ENCODE data around the gene FBXW11.

DNA sequence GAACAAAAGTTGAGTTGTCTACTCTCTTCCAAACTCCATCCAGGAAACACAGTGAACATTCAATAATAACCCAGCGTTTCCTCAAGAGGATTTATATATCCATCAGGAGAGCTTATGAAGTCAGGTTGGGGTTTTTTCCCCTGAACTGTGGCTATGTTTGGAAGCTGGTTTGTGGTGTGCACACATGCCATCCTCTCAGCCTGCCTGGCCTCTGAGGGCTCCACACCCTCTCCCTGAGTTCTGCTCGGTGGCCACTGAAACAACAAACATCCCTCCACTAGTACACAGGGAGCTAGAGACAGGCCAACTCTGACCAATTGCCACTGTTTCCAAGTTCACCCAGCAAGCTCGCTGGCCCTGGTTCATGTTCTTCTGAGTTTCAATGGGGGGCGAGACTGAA lies 185.2 kb downstream of the FBXW11 start:
- TF ChIP-seq, protein P1, sequence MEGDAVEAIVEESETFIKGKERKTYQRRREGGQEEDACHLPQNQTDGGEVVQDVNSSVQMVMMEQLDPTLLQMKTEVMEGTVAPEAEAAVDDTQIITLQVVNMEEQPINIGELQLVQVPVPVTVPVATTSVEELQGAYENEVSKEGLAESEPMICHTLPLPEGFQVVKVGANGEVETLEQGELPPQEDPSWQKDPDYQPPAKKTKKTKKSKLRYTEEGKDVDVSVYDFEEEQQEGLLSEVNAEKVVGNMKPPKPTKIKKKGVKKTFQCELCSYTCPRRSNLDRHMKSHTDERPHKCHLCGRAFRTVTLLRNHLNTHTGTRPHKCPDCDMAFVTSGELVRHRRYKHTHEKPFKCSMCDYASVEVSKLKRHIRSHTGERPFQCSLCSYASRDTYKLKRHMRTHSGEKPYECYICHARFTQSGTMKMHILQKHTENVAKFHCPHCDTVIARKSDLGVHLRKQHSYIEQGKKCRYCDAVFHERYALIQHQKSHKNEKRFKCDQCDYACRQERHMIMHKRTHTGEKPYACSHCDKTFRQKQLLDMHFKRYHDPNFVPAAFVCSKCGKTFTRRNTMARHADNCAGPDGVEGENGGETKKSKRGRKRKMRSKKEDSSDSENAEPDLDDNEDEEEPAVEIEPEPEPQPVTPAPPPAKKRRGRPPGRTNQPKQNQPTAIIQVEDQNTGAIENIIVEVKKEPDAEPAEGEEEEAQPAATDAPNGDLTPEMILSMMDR (IDR thresholded peaks at IDR 0.05), result no peak
- no peak for TF ChIP-seq POLR2A (IDR thresholded peaks at IDR 0.05)
- no peak for TF ChIP-seq EP300 (IDR thresholded peaks at IDR 0.05)
